ENCODE measurements around the gene ZNF644.

DNA sequence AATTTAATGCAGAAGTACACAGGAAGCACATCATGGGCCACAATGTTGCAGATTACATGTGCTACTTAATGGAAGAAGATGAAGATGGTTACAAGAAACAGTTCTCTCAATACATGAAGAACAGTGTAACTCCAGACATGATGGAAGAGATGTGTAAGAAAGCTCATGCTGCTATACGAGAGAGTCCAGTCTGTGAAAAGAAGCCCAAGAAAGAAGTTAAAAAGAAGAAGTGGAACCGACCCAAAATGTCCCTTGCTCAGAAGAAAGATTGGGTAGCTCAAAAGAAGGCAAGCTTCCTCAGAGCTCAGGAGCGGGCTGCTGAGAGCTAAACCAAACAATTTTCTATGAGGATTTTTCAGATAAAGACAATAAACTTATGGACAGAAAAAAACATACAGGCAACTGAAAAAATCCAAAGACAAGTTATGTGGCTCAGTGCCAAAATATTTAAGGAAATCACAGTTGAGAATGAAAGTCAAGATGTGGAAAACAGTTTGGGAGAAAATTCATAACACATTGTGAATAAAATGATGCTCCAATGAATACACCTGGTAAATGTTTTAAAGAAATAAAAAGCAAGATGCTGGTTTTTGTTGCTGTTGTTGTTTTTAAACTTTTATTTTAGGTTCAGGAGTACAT lies 2.8 kb upstream of the ZNF644 start:
- TF ChIP-seq POLR2A (IDR thresholded peaks at IDR 0.05; ENCODE audit: low read length): no peak
- no peak for TF ChIP-seq GATA1 (IDR thresholded peaks at IDR 0.05; ENCODE audit: low read depth, low read length)

All from erythroblast (primary cell).